HG02981 (cell line): ENCODE measurements around the gene MMP26.
"Not testable (repeated sequence)": the region's sequence is repeated elsewhere in the genome, so short reads cannot be mapped to it uniquely, and the experiment has no call there.

ENCODE experiments used
- ATAC-seq: cut with Tn5 transposase; IDR thresholded peaks from one replicate; pipeline ENCODE4 v1.9.1; 2021; ENCODE audit warnings: mild to moderate bottlenecking, moderate library complexity; ENCODE audit not compliant: unreplicated experiment

Gene MMP26

DNA sequence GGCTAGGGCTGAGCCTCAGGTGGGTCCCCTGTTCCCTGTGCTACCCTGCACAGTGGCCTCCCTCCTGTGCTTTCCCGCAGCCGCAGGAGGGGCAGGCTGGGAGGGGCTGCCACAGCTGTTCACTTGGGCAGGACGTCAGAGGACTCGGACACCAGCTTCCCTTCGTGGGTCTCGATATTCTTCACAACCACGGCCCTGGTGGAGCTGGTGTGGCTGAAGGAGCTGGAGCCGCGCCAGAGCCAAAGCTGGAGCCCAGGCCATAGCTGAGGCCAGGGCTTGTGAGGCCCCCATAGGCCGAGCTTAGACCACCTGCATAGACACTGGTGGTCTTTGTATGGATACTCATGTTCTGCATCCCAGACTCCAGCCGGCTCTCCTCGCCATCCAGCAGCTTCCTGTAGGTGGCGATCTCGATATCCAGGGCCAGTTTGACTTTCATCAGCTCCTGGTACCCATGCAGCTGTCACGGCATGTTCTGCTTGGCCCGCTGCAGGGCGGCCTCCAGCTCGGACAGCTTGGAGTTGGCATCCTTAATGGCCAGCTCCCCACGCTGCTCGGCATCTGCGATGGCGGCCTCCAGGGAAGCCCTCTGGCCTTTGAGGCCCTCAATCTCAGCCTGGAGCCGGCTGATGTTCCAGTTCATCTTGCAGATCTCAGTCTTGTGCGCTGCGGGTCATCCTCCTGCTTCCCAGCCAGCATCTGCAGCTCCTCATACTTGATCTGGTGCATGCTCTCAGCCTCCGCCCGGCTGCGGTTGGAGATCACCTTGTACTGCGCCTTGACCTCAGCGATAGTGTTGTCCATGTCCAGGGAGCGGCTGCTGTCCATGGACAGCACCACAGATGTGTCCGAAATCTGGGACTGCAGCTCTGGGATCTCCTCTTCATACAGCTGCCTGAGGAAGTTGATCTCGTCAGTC is 18.3 kb downstream of the MMP26 start:
- ATAC-seq: not testable (repeated sequence)

DNA sequence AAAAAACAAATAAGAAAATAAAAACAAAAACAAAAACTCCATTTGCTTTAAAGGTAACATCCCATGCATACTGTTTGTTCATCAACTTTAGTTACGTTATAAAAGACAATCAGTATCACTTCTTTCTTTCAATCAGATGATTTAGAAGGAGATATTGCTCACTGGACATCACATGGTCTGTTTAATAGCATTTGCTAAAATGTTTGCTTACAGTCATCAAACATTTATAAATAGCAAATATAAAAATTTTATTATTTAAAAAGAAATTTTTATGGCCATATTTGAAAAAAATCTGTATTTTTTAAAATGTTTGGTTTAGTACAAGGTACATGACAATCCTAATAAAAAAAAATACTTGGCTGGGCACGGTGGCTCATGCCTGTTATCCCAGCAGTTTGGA is 22.6 kb downstream of the MMP26 start:
- no peak for ATAC-seq

DNA sequence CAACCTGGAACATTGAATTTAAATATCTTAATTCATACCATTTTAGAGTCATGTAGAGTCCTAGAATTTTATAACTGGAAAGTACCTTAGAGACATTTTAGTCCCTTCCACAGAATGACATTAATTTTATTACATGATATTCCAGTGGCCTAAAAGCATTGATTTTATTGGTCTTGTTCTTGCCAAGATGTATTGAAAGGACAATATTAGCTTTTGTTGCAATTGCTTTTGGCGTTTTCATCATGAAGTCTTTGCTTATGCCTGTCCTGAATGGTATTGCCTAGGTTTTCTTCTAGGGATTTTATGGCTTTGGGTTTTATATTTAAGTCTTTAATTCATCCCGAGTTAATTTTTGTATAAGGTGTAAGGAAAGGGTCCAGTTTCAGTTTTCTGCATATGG is 36.2 kb downstream of the MMP26 start:
- ATAC-seq: no peak

- no peak for ATAC-seq
Measured at GRCh38 chr11:4748438-4748837, 43.9 kb downstream of the MMP26 start.

- ATAC-seq: no peak
Measured at GRCh38 chr11:4751201-4751600, 46.6 kb downstream of the MMP26 start.
